Right lung (tissue), 10 donors: ENCODE measurements around the gene SLC5A1. TPM values are rescaled to one million over a fixed set of nuclear protein-coding genes. Genes with fewer than 3 reads are reported as not detected.
A peak's percentile ranks its signal among the peaks of the same experiment; 100 is the strongest.

Experiments used
- DNase-seq, 2 donors: peaks; one replicate each; pipeline ENCODE4 v3.0.0-alpha.2; 2013
- long read RNA-seq, 8 donors: transcript quantifications; one replicate each; lab custom pipeline, GENCODE V29; 2026
- polyA plus RNA-seq, 5 donors: library from polyadenylated mRNA; unstranded; fragments of 120-200 nt; gene quantifications; one replicate each; pipeline versions ENCODE4 v1.2.1 to v1.2.3, GENCODE V29; 2013; ENCODE audit warnings: inconsistent platforms in 1 of 5, low replicate concordance in 1 of 5; ENCODE audit not compliant: insufficient read length in 5 of 5, insufficient read depth in 1 of 5

The SLC5A1 gene
- polyA plus RNA-seq = under 1 TPM; 0.26 to 0.44 (median 0.37) TPM
- long read RNA-seq, donor 1 = 0 reads
- long read RNA-seq, donor 2 = 0 reads
- long read RNA-seq, donor 3 = 0 reads
- long read RNA-seq, donor 4 = 0 reads
- long read RNA-seq, donor 5 = 0 reads
- long read RNA-seq, donor 6 = 0 reads
- long read RNA-seq, donor 7 = 0 reads
- long read RNA-seq, donor 8 = 0 reads

GRCh38 chr22:32042924-32043323, at the start of gene SLC5A1:
Gene SLC5A1 (plus strand): TSS chr22:32043261. CDS start chr22:32043282, 21 bp downstream.
- peak; percentile 21 to 26 for DNase-seq

GRCh38 chr22:31995046-31995445, 48.0 kb upstream of the SLC5A1 start:
- no peak for DNase-seq

GRCh38 chr22:31995807-31996206, 47.3 kb upstream of the SLC5A1 start:
- no peak for DNase-seq

GRCh38 chr22:31998784-31999385, 44.2 kb upstream of the SLC5A1 start:
- no peak for DNase-seq

GRCh38 chr22:32000181-32000580, 42.9 kb upstream of the SLC5A1 start:
- no peak for DNase-seq

- no peak for DNase-seq
These were observed 37.6 kb upstream of the SLC5A1 start for GRCh38 chr22:32005453-32005852.

GRCh38 chr22:32013200-32013599, 29.9 kb upstream of the SLC5A1 start:
- DNase-seq = no peak

- no peak for DNase-seq
These were observed 27.0 kb upstream of the SLC5A1 start for GRCh38 chr22:32016081-32016480.

- no peak for DNase-seq
These were observed 25.0 kb upstream of the SLC5A1 start for GRCh38 chr22:32018056-32018455.

- no peak for DNase-seq
These were observed 22.9 kb upstream of the SLC5A1 start for GRCh38 chr22:32020117-32020516.

- no peak for DNase-seq
These were observed 21.3 kb upstream of the SLC5A1 start for GRCh38 chr22:32021716-32022115.

GRCh38 chr22:32023251-32023827, 19.7 kb upstream of the SLC5A1 start:
- no peak for DNase-seq

- DNase-seq = no peak
These were observed 18.3 kb upstream of the SLC5A1 start for GRCh38 chr22:32024796-32025195.

- DNase-seq = no peak
These were observed 12.4 kb upstream of the SLC5A1 start for GRCh38 chr22:32030518-32031247.

GRCh38 chr22:32031466-32031865, 11.6 kb upstream of the SLC5A1 start:
- DNase-seq = no peak

- no peak for DNase-seq
These were observed 8.8 kb upstream of the SLC5A1 start for GRCh38 chr22:32034275-32034674.

- no peak for DNase-seq
These were observed 5.8 kb upstream of the SLC5A1 start for GRCh38 chr22:32037236-32037635.

GRCh38 chr22:32040324-32040904, 2.6 kb upstream of the SLC5A1 start:
- no peak for DNase-seq

- DNase-seq = no peak
These were observed 330 bp downstream of the SLC5A1 start for GRCh38 chr22:32043391-32043790.

- DNase-seq = no peak
These were observed 1.4 kb downstream of the SLC5A1 start for GRCh38 chr22:32044477-32044876.

GRCh38 chr22:32044913-32045312, 1.9 kb downstream of the SLC5A1 start:
- no peak for DNase-seq

- no peak for DNase-seq
These were observed 5.0 kb downstream of the SLC5A1 start for GRCh38 chr22:32048069-32048468.
